HEK293 (cell line): Measurements from ENCODE around the gene ADCY10.
A peak's percentile ranks its signal among the peaks of the same experiment; 100 is the strongest.

Experiments used
- FEZF1 ChIP-seq: fragments of 450-650 bp; formaldehyde crosslinking; IDR thresholded peaks from 2 replicates; pipeline ENCODE4 v1.5.1; 2016; ENCODE audit warnings: missing biosample characterization, missing genetic modification characterization
- GLIS1 ChIP-seq: fragments of 450-650 bp; formaldehyde crosslinking; IDR thresholded peaks from 2 replicates; pipeline ENCODE4 v1.5.1; 2016; ENCODE audit warnings: missing biosample characterization, missing genetic modification characterization
- HOXC10 ChIP-seq: sonication (generic); formaldehyde crosslinking; IDR thresholded peaks from 2 replicates; pipeline ENCODE4 v1.8.1; 2023; ENCODE audit warnings: mild to moderate bottlenecking, missing genetic modification reagents
- IKZF3 ChIP-seq: fragments of 450-650 bp; IDR thresholded peaks from 2 replicates; pipeline ENCODE4 v1.5.0; 2018; ENCODE audit warnings: missing biosample characterization, mild to moderate bottlenecking, missing genetic modification characterization, moderate library complexity
- MEIS1 ChIP-seq: sonication (generic); formaldehyde crosslinking; IDR thresholded peaks from 2 replicates; pipeline ENCODE4 v1.8.1; 2022; ENCODE audit warnings: missing genetic modification reagents, mild to moderate bottlenecking, borderline replicate concordance
- MYNN ChIP-seq: fragments of 450-650 bp; formaldehyde crosslinking; IDR thresholded peaks from 2 replicates; pipeline ENCODE4 v1.5.1; 2016; ENCODE audit warnings: missing biosample characterization, missing genetic modification characterization, borderline replicate concordance
- SALL2 ChIP-seq: fragments of 450-650 bp; formaldehyde crosslinking; IDR thresholded peaks from 2 replicates; pipeline ENCODE4 v1.5.0; 2017; ENCODE audit warnings: missing biosample characterization, mild to moderate bottlenecking, missing genetic modification characterization, borderline replicate concordance
- YY2 ChIP-seq: fragments of 450-650 bp; formaldehyde crosslinking; IDR thresholded peaks from 2 replicates; pipeline ENCODE4 v1.5.1; 2016; ENCODE audit warnings: missing biosample characterization, missing genetic modification characterization
- ZBTB20 ChIP-seq: fragments of 450-650 bp; formaldehyde crosslinking; IDR thresholded peaks from 2 replicates; pipeline ENCODE4 v1.5.1; 2016; ENCODE audit warnings: missing biosample characterization, missing genetic modification characterization
- ZEB2 ChIP-seq: fragments of 450-650 bp; formaldehyde crosslinking; IDR thresholded peaks from 2 replicates; pipeline ENCODE4 v1.5.1; 2016; ENCODE audit warnings: missing biosample characterization, missing genetic modification characterization
- ZNF2 ChIP-seq: fragments of 450-650 bp; formaldehyde crosslinking; IDR thresholded peaks from 2 replicates; pipeline ENCODE4 v1.5.1; 2016; ENCODE audit warnings: missing biosample characterization, missing genetic modification characterization
- ZNF239 ChIP-seq: fragments of 450-650 bp; formaldehyde crosslinking; IDR thresholded peaks from 2 replicates; pipeline ENCODE4 v1.5.1; 2016; ENCODE audit warnings: missing biosample characterization, missing genetic modification characterization
- ZNF324 ChIP-seq: fragments of 450-650 bp; formaldehyde crosslinking; IDR thresholded peaks from 2 replicates; pipeline ENCODE4 v1.5.1; 2016; ENCODE audit warnings: missing biosample characterization, missing genetic modification characterization
- ZNF391 ChIP-seq: fragments of 450-650 bp; formaldehyde crosslinking; IDR thresholded peaks from 2 replicates; pipeline ENCODE4 v1.5.1; 2016; ENCODE audit warnings: low read depth, missing biosample characterization, missing genetic modification characterization, borderline replicate concordance
- ZNF433 ChIP-seq: fragments of 450-650 bp; formaldehyde crosslinking; IDR thresholded peaks from 2 replicates; pipeline ENCODE4 v1.5.1; 2016; ENCODE audit warnings: missing biosample characterization, missing genetic modification characterization, low read depth
- ZNF501 ChIP-seq: fragments of 450-650 bp; formaldehyde crosslinking; IDR thresholded peaks from 2 replicates; pipeline ENCODE4 v1.5.1; 2016; ENCODE audit warnings: missing biosample characterization, missing genetic modification characterization
- ZNF510 ChIP-seq: fragments of 450-650 bp; formaldehyde crosslinking; IDR thresholded peaks from 2 replicates; pipeline ENCODE4 v1.5.1; 2018; ENCODE audit warnings: mild to moderate bottlenecking, missing genetic modification characterization, missing biosample characterization; ENCODE audit not compliant: insufficient replicate concordance
- ZNF558 ChIP-seq: fragments of 450-650 bp; formaldehyde crosslinking; IDR thresholded peaks from 2 replicates; pipeline ENCODE4 v1.5.1; 2016; ENCODE audit warnings: missing biosample characterization, missing genetic modification characterization
- ZNF610 ChIP-seq: fragments of 450-650 bp; formaldehyde crosslinking; IDR thresholded peaks from 2 replicates; pipeline ENCODE4 v1.5.1; 2016; ENCODE audit warnings: missing biosample characterization, missing genetic modification characterization, borderline replicate concordance
- ZNF837 ChIP-seq: fragments of 450-650 bp; formaldehyde crosslinking; IDR thresholded peaks from 2 replicates; pipeline ENCODE4 v1.5.1; 2016; ENCODE audit warnings: missing biosample characterization, missing genetic modification characterization
- TF ChIP-seq, protein P1 (sequence below): fragments of 450-650 bp; formaldehyde crosslinking; IDR thresholded peaks from 2 replicates; pipeline ENCODE4 v1.5.1; 2016; ENCODE audit warnings: missing biosample characterization, missing genetic modification characterization
- TF ChIP-seq, protein P2 (sequence below): fragments of 450-650 bp; formaldehyde crosslinking; IDR thresholded peaks from 2 replicates; pipeline ENCODE4 v1.5.1; 2016; ENCODE audit warnings: missing biosample characterization, missing genetic modification characterization
- TF ChIP-seq, protein P3 (sequence below): fragments of 450-650 bp; formaldehyde crosslinking; IDR thresholded peaks from 2 replicates; pipeline ENCODE4 v1.5.1; 2016; ENCODE audit warnings: missing biosample characterization, missing genetic modification characterization
- TF ChIP-seq, protein P4 (sequence below): fragments of 450-650 bp; IDR thresholded peaks from 2 replicates; pipeline ENCODE4 v1.5.1; 2018; ENCODE audit warnings: missing biosample characterization, mild to moderate bottlenecking, missing genetic modification characterization
- TF ChIP-seq, protein P5 (sequence below): fragments of 450-650 bp; formaldehyde crosslinking; IDR thresholded peaks from 2 replicates; pipeline ENCODE4 v1.5.1; 2016; ENCODE audit warnings: missing biosample characterization, missing genetic modification characterization
- TF ChIP-seq, protein P6 (sequence below): fragments of 450-650 bp; formaldehyde crosslinking; IDR thresholded peaks from 2 replicates; pipeline ENCODE4 v1.5.1; 2016; ENCODE audit warnings: missing biosample characterization, missing genetic modification characterization

Gene ADCY10

DNA sequence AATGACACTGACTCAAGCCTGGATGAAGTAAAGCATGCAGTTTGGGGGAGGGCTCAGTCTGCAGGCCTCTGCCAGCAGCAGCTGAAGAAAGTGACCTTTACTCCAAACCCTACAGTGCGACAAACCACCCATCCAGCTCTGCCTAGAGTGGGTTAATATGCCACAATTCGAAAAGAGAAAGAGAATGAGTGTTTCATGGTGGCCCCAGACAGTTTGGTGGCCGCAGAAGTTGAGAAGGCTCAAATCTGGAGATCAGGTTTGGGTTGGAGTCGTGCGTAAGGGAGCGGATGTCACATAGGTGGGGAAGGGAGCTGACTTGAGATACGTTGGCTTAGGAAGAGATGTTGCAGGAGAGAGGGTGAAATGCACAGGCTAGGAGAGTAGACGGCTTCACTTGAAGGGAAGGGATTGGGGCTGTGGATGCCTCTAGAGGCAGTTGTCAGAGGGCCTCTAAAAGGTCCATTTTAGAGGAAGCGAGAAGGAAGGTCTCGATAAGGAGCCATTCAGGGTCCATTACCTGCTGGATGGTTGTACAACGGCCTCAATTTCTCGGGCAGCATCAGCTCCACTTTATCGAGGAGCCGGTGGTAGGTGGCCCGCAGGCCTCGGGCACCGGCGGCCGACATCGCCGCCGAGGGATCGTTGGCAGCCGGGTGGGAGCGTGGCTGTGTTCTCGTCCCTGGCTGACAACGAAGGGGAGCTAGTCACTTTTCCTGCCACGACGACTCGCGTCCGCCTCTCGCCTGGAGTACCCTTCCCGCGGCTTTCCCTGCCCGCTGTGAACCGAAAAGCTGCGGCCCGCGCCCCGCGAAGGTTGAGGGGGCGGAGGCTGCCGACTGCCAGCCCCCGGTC is 21.5 kb upstream of the ADCY10 start (continued):
- TF ChIP-seq, protein P1, sequence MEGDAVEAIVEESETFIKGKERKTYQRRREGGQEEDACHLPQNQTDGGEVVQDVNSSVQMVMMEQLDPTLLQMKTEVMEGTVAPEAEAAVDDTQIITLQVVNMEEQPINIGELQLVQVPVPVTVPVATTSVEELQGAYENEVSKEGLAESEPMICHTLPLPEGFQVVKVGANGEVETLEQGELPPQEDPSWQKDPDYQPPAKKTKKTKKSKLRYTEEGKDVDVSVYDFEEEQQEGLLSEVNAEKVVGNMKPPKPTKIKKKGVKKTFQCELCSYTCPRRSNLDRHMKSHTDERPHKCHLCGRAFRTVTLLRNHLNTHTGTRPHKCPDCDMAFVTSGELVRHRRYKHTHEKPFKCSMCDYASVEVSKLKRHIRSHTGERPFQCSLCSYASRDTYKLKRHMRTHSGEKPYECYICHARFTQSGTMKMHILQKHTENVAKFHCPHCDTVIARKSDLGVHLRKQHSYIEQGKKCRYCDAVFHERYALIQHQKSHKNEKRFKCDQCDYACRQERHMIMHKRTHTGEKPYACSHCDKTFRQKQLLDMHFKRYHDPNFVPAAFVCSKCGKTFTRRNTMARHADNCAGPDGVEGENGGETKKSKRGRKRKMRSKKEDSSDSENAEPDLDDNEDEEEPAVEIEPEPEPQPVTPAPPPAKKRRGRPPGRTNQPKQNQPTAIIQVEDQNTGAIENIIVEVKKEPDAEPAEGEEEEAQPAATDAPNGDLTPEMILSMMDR (tag by site-specific recombination): peak; percentile 69; the same call in 1 of the 2 replicates
- TF ChIP-seq, protein P2, sequence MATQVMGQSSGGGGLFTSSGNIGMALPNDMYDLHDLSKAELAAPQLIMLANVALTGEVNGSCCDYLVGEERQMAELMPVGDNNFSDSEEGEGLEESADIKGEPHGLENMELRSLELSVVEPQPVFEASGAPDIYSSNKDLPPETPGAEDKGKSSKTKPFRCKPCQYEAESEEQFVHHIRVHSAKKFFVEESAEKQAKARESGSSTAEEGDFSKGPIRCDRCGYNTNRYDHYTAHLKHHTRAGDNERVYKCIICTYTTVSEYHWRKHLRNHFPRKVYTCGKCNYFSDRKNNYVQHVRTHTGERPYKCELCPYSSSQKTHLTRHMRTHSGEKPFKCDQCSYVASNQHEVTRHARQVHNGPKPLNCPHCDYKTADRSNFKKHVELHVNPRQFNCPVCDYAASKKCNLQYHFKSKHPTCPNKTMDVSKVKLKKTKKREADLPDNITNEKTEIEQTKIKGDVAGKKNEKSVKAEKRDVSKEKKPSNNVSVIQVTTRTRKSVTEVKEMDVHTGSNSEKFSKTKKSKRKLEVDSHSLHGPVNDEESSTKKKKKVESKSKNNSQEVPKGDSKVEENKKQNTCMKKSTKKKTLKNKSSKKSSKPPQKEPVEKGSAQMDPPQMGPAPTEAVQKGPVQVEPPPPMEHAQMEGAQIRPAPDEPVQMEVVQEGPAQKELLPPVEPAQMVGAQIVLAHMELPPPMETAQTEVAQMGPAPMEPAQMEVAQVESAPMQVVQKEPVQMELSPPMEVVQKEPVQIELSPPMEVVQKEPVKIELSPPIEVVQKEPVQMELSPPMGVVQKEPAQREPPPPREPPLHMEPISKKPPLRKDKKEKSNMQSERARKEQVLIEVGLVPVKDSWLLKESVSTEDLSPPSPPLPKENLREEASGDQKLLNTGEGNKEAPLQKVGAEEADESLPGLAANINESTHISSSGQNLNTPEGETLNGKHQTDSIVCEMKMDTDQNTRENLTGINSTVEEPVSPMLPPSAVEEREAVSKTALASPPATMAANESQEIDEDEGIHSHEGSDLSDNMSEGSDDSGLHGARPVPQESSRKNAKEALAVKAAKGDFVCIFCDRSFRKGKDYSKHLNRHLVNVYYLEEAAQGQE (tag by site-specific recombination): 0 out of 2 replicates have a peak, but pooled peaks have one; percentile 34
- TF ChIP-seq MEIS1 (no peak), ZNF837 (peak; percentile 63; the same call in 1 of the 2 replicates), SALL2 (no peak), ZNF501 (tag by site-specific recombination) (no peak; the same call in 1 of the 2 replicates), ZNF610 (tag by site-specific recombination) (peak; percentile 41; the same call in 1 of the 2 replicates), ZNF239 (tag by site-specific recombination) (0 out of 2 replicates have a peak, but pooled peaks have one; percentile 38), FEZF1 (tag by site-specific recombination) (0 out of 2 replicates have a peak, but pooled peaks have one; percentile 20), ZNF2 (tag by site-specific recombination) (0 out of 2 replicates have a peak, but pooled peaks have one; percentile 69), IKZF3 (tag by site-specific recombination) (peak; percentile 84), ZNF391 (tag by site-specific recombination) (peak; percentile 77), HOXC10 (CRISPR knock-in tag) (0 out of 2 replicates have a peak, but pooled peaks have one; percentile 44), GLIS1 (tag by site-specific recombination) (peak; percentile 59), ZBTB20 (tag by site-specific recombination) (peak; percentile 87; the same call in 1 of the 2 replicates), ZNF510 (tag by site-specific recombination) (peak; percentile 26), ZNF324 (tag by site-specific recombination) (peak; percentile 34; the same call in 1 of the 2 replicates), ZEB2 (tag by site-specific recombination) (peak; percentile 94; the same call in 1 of the 2 replicates), ZNF433 (tag by site-specific recombination) (no peak), ZNF558 (tag by site-specific recombination) (no peak), YY2 (no peak), MYNN (tag by site-specific recombination) (no peak)
- TF ChIP-seq, protein P3, sequence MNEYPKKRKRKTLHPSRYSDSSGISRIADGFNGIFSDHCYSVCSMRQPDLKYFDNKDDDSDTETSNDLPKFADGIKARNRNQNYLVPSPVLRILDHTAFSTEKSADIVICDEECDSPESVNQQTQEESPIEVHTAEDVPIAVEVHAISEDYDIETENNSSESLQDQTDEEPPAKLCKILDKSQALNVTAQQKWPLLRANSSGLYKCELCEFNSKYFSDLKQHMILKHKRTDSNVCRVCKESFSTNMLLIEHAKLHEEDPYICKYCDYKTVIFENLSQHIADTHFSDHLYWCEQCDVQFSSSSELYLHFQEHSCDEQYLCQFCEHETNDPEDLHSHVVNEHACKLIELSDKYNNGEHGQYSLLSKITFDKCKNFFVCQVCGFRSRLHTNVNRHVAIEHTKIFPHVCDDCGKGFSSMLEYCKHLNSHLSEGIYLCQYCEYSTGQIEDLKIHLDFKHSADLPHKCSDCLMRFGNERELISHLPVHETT (tag by site-specific recombination): 0 out of 2 replicates have a peak, but pooled peaks have one; percentile 14
- TF ChIP-seq, protein P4, sequence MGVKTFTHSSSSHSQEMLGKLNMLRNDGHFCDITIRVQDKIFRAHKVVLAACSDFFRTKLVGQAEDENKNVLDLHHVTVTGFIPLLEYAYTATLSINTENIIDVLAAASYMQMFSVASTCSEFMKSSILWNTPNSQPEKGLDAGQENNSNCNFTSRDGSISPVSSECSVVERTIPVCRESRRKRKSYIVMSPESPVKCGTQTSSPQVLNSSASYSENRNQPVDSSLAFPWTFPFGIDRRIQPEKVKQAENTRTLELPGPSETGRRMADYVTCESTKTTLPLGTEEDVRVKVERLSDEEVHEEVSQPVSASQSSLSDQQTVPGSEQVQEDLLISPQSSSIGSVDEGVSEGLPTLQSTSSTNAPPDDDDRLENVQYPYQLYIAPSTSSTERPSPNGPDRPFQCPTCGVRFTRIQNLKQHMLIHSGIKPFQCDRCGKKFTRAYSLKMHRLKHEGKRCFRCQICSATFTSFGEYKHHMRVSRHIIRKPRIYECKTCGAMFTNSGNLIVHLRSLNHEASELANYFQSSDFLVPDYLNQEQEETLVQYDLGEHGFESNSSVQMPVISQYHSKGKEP (tag by site-specific recombination): peak; percentile 35; the same call in 1 of the 2 replicates
- TF ChIP-seq, protein P5, sequence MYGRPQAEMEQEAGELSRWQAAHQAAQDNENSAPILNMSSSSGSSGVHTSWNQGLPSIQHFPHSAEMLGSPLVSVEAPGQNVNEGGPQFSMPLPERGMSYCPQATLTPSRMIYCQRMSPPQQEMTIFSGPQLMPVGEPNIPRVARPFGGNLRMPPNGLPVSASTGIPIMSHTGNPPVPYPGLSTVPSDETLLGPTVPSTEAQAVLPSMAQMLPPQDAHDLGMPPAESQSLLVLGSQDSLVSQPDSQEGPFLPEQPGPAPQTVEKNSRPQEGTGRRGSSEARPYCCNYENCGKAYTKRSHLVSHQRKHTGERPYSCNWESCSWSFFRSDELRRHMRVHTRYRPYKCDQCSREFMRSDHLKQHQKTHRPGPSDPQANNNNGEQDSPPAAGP (tag by site-specific recombination): 0 out of 2 replicates have a peak, but pooled peaks have one; percentile 16
- TF ChIP-seq, protein P6, sequence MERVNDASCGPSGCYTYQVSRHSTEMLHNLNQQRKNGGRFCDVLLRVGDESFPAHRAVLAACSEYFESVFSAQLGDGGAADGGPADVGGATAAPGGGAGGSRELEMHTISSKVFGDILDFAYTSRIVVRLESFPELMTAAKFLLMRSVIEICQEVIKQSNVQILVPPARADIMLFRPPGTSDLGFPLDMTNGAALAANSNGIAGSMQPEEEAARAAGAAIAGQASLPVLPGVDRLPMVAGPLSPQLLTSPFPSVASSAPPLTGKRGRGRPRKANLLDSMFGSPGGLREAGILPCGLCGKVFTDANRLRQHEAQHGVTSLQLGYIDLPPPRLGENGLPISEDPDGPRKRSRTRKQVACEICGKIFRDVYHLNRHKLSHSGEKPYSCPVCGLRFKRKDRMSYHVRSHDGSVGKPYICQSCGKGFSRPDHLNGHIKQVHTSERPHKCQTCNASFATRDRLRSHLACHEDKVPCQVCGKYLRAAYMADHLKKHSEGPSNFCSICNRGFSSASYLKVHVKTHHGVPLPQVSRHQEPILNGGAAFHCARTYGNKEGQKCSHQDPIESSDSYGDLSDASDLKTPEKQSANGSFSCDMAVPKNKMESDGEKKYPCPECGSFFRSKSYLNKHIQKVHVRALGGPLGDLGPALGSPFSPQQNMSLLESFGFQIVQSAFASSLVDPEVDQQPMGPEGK: peak; percentile 100
